GM12878 (cell line): ENCODE data around the gene SVIL. TPM values are rescaled to one million over a fixed set of nuclear protein-coding genes. Genes with fewer than 3 reads are reported as not detected.

Experiments
- ATAC-seq: fragments of 200-7000 bp; cut with Tn5 transposase; 3 replicates; pipeline ENCODE4 v1.9.1; 2020; ENCODE audit warnings: mild to moderate bottlenecking, moderate library complexity
- BruUV-seq: library from RNA; stranded (reverse); fragments of 400-500 nt; replicated peaks from 2 replicates; lab custom pipeline; 2021; lab: Mats Ljungman, UMichigan
- CTCF ChIA-PET: fragments of 300-600 bp; sonication (Branson Sonifier 250); formaldehyde crosslinking; extraction: SDS; loops from one replicate; lab custom pipeline; 2021; ENCODE audit warnings: inconsistent platforms; lab: Yijun Ruan, JAX
- POLR2A ChIA-PET: fragments of 350-600 bp; formaldehyde crosslinking; extraction: SDS; loops from one replicate; lab custom pipeline; 2021; ENCODE audit warnings: inconsistent platforms; lab: Charles Lee
- RAD21 ChIA-PET: fragments of 300-600 bp; sonication (Branson Sonifier 250); formaldehyde crosslinking; loops from one replicate; lab custom pipeline; 2023; ENCODE audit warnings: antibody characterized with exemption; ENCODE audit not compliant: unreplicated experiment; lab: Charles Lee
- SMC1A ChIA-PET: fragments of 300-600 bp; sonication (Branson Sonifier 250); formaldehyde crosslinking; loops from one replicate; lab custom pipeline; 2023; ENCODE audit not compliant: unreplicated experiment, uncharacterized antibody; lab: Charles Lee
- DNase-seq: peaks from one replicate; pipeline ENCODE4 v3.0.0-alpha.2; 2011; ENCODE audit warnings: low read depth, low spot score
- FAIRE-seq: peaks from 3 replicates; lab custom pipeline; 2011; peaks lifted over from hg19 to GRCh38; lab: Jason Lieb, UNC
- H2AFZ ChIP-seq: 2 replicates; pipeline ENCODE4 v1.6.0; 2011; ENCODE audit warnings: low read depth, low read length, control low read depth; ENCODE audit not compliant: control insufficient read depth
- H3K27ac ChIP-seq: 2 replicates; pipeline ENCODE4 v1.5.1; 2011; ENCODE audit warnings: control low read depth; ENCODE audit not compliant: control insufficient read depth, insufficient read depth
- H3K27me3 ChIP-seq, 2 experiments: replicated peaks in 1 of 2; 2 replicates each; pipeline versions ENCODE4 v1.6.0 to v1.6.1; 2011; ENCODE audit warnings: low read length in 1 of 2; ENCODE audit not compliant: control insufficient read depth in 2 of 2, insufficient read depth in 2 of 2
- H3K36me3 ChIP-seq, 2 experiments: 2 replicates each; pipeline ENCODE4 v1.5.1; 2011; ENCODE audit warnings: low read length in 1 of 2; ENCODE audit not compliant: control insufficient read depth in 2 of 2, insufficient read depth in 2 of 2
- H3K4me1 ChIP-seq: 2 replicates; pipeline ENCODE4 v1.6.1; 2011; ENCODE audit warnings: mild to moderate bottlenecking, low read length, moderate library complexity, mixed read lengths; ENCODE audit not compliant: control insufficient read depth, insufficient read depth
- H3K4me2 ChIP-seq: 2 replicates; pipeline ENCODE4 v1.6.0; 2011; ENCODE audit warnings: control low read depth; ENCODE audit not compliant: control insufficient read depth, insufficient read depth
- H3K4me3 ChIP-seq: fragments of 200-600 bp; sonication (generic); 2 replicates; pipeline ENCODE4 v1.5.1; 2016
- H3K79me2 ChIP-seq: 2 replicates; pipeline ENCODE4 v1.6.0; 2011; ENCODE audit warnings: low read length; ENCODE audit not compliant: control insufficient read depth, insufficient read depth
- H3K9ac ChIP-seq: 2 replicates; pipeline ENCODE4 v1.8.0; 2011; ENCODE audit warnings: low read length, control low read depth, mixed read lengths; ENCODE audit not compliant: control insufficient read depth, insufficient read depth
- H3K9me3 ChIP-seq: replicated peaks from 3 replicates; pipeline ENCODE4 v1.5.1; 2011; ENCODE audit warnings: mild to moderate bottlenecking, low read length; ENCODE audit not compliant: control insufficient read depth, insufficient read depth
- H4K20me1 ChIP-seq: 2 replicates; pipeline ENCODE4 v1.6.0; 2011; ENCODE audit not compliant: control insufficient read depth, insufficient read depth
- CREB1 ChIP-seq: IDR thresholded peaks from 2 replicates; pipeline ENCODE4 v1.6.1; 2012; ENCODE audit warnings: low read depth, mild to moderate bottlenecking, inconsistent platforms
- GATAD2B ChIP-seq: fragments of 450-650 bp; conservative IDR thresholded peaks from 2 replicates; pipeline ENCODE4 v1.6.1; 2017; ENCODE audit warnings: low read depth, mild to moderate bottlenecking, moderate library complexity
- MYC ChIP-seq: IDR thresholded peaks from 2 replicates; pipeline ENCODE4 v1.6.1; 2011; ENCODE audit warnings: mild to moderate bottlenecking, low read length, moderate library complexity, inconsistent platforms; ENCODE audit not compliant: insufficient read depth, insufficient replicate concordance, insufficient read length, severe bottlenecking
- NFYA ChIP-seq: IDR thresholded peaks from 2 replicates; pipeline ENCODE4 v1.6.1; 2011; ENCODE audit warnings: low read depth, mild to moderate bottlenecking, low read length, improper control_type of control experiment, borderline replicate concordance
- POLR2AphosphoS2 ChIP-seq: IDR thresholded peaks from 2 replicates; pipeline ENCODE4 v1.6.1; 2011; ENCODE audit warnings: low read depth, mild to moderate bottlenecking, low read length, improper control_type of control experiment, moderate library complexity
- ZNF622 ChIP-seq: fragments of 450-650 bp; IDR thresholded peaks from 2 replicates; pipeline ENCODE4 v1.6.1; 2017; ENCODE audit warnings: mild to moderate bottlenecking, inconsistent platforms
- WGBS: methylation state at CpG from one replicate; pipeline ENCODE4 v1.1.6; 2016; ENCODE audit warnings: low lambda C conversion rate; ENCODE audit not compliant: insufficient replicate concordance, insufficient coverage; ENCODE audit errors: missing lambda C conversion rate; 5-methylcytosine and 5-hydroxymethylcytosine counted together
- in situ Hi-C: fragments of 300-500 bp; cut with MboI; formaldehyde crosslinking; loops from 9 replicates; pipeline ENCODE4 v1.14.3; 2018; ENCODE audit warnings: mixed read lengths
- intact Hi-C: fragments of 100-400 bp; cut with micrococcal nuclease; formaldehyde crosslinking; loops from one replicate; pipeline ENCODE4 v1.14.2; 2022; ENCODE audit not compliant: unreplicated experiment
- polyA plus RNA-seq, 11 experiments: library from polyadenylated mRNA; depleted of rRNA in 4 of 11; unstranded in 6 of 11; stranded (reverse) in 5 of 11; fragments of >200 nt; fragmentation: Nextera tagmentation in 4 of 11; fragmentation: Illumina TruSeq in 1 of 11; extraction: Ambion mirVana in 4 of 11; extraction: Trizol in 1 of 11; gene quantifications; 1 replicate in 1 of 11; 2 replicates in 10 of 11; pipeline versions ENCODE4 v1.2.1 to v1.2.3, GENCODE V29; 2011 to 2016; ENCODE audit warnings: inconsistent platforms in 2 of 11, missing spikeins in 2 of 11, low read depth in 1 of 11
- total RNA-seq, 4 experiments: library from RNA; depleted of rRNA in 3 of 4; stranded (reverse); fragments of >200 nt in 3 of 4; fragmentation: Illumina TruSeq in 1 of 4; extraction: Trizol in 1 of 4; gene quantifications; 2 replicates each; pipeline versions ENCODE4 v1.2.1 to v1.2.3, GENCODE V29; 2013 to 2021

SVIL gene
- total and polyA plus RNA-seq, 10 of the 15 experiments (the other 5 are each of a cell fraction or from before 2014, with no cell fraction given): 0.22 to 1.9 (median 0.87) TPM

DNA sequence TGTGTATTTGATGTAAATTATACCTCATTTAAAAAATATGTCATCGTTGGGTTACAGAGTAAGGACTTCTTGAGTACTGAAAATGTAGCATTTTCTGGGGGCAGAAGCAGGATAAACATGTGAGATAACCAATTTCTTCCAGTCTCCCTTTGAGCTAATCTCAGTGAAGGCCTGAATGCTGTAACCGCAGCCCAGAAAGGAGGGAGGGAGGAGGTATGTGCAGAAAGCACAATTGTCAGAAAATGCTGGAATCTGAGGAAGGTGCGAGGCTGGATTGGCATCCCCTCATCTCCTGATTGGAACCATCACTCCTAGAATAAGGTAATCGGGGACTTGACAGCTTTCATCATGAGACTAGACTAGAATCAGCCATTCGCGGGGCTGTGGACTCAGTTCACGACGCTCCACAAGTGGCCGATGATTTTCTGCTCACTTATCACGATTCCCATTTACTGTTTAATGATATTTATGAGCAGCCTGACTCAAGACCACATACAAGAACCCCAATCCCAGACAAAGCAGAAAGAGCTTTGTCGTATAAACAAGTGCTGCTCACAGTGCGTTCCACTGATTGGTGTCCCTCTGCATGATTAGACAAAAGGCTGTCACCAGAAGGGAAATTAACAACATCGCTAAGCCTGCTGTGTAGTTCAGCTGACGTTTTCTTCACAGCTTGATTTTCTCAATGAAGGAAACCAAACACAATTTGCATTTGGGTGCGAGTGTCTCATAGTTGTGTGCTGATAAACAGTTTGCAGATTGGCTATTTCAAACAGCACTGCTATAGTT, 93.2 kb downstream of the SVIL start:
- WGBS: 55% methylated on average over 14 of the region's 15 CpGs
- no peaks in the 10 kb centered on the region for H3K4me1 ChIP-seq
- no peak overlapping the region for H3K4me2 ChIP-seq
- ChIA-PET SMC1A (interaction anchor here (1.1 kb wide), 1 partner anchor 147 kb away, joined by 3 read pairs; no protein-coding TSS in a partner anchor), POLR2A (no interaction called here), RAD21 (no interaction called here), CTCF (interaction anchor here (0.6 to 1.5 kb wide), 3 partner anchors 18 to 463 kb away, joined by 3 read pairs; no protein-coding TSS in a partner anchor)
- no peaks in the 10 kb centered on the region for H3K36me3 ChIP-seq
- H4K20me1 ChIP-seq: no peaks in the 10 kb centered on the region
- no peak for ATAC-seq
- no peaks in the 10 kb centered on the region for H3K27me3 ChIP-seq
- no peak overlapping the region for H2AFZ ChIP-seq
- H3K4me3 ChIP-seq: no peak overlapping the region
- no TSS peak for BruUV-seq
- no peaks in the 10 kb centered on the region for H3K9me3 ChIP-seq
- no peak overlapping the region for H3K27ac ChIP-seq
- no peak overlapping the region for H3K9ac ChIP-seq
- FAIRE-seq: no peak
- in situ Hi-C loops: no loop called here
- H3K79me2 ChIP-seq: no peaks in the 10 kb centered on the region
- intact Hi-C loops: no loop called here
- no peak for DNase-seq
- no peak for TF ChIP-seq NFYA
- TF ChIP-seq POLR2AphosphoS2: no peak

DNA sequence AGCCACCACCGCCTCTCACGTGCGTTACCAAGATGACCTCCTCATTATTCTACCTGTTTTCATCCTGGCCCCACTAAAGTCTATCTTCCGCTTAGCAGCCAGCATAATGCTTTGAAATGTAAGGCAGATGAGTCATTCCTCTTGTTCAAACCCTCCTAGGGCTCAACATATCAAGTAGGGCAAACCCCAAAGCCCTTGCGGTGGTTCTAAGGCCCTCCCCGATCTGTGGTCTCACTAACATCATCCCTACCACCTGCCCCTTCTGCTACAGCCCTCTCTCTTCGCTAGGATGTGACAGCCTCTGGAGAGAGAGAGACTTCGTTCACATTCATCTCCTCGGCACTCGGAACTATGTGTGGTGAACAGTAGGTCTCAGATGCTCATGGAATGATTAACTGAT, 94.8 kb downstream of the SVIL start:
- Histone ChIP-seq H3K4me2 (no peak overlapping the region), H3K36me3 (no peaks in the 10 kb centered on the region), H3K79me2 (no peaks in the 10 kb centered on the region), H3K9ac (no peak overlapping the region), H3K27ac (no peak overlapping the region), H3K4me1 (no peaks in the 10 kb centered on the region), H3K27me3 (no peaks in the 10 kb centered on the region), H4K20me1 (no peaks in the 10 kb centered on the region), H3K4me3 (no peak overlapping the region), H3K9me3 (no peaks in the 10 kb centered on the region), H2AFZ (no peak overlapping the region)
- SMC1A ChIA-PET: no interaction called here
- TF ChIP-seq MYC (no peak), CREB1 (no peak), GATAD2B (no peak), ZNF622 (no peak)
- in situ Hi-C loops (no loop called here), intact Hi-C loops (no loop called here)
- POLR2A ChIA-PET: no interaction called here
- RAD21 ChIA-PET: no interaction called here
- CTCF ChIA-PET: no interaction called here
- 54% methylated on average over 10 of the region's 10 CpGs for WGBS
- no TSS peak for BruUV-seq
- FAIRE-seq: no peak
- ATAC-seq: no peak
- no peak for DNase-seq
